GM19468 (cell line): ENCODE measurements around the gene AP3S1.
A peak's percentile ranks its signal among the peaks of the same experiment; 100 is the strongest.
"Not testable (repeated sequence)": the region's sequence is repeated elsewhere in the genome, so short reads cannot be mapped to it uniquely, and the experiment has no call there.

Source experiments
- ATAC-seq: cut with Tn5 transposase; IDR thresholded peaks from one replicate; pipeline ENCODE4 v1.9.1; 2021; ENCODE audit warnings: mild to moderate bottlenecking, moderate library complexity, moderate number of reproducible peaks; ENCODE audit not compliant: unreplicated experiment; ENCODE audit errors: extremely low read depth

Gene AP3S1

GRCh38 chr5:115841382-115842088, at the start of gene AP3S1, which contains the start of gene ATG12:
AP3S1 (plus strand) TSS chr5:115841935; CDS start chr5:115842038, 103 bp downstream.
ATG12 (minus strand) TSS chr5:115841565; CDS start chr5:115841552, 13 bp downstream.
- ATAC-seq, result peak; percentile 85

GRCh38 chr5:115795700-115796099, 46.0 kb upstream of the AP3S1 start:
- no peak for ATAC-seq

GRCh38 chr5:115796656-115797055, 45.1 kb upstream of the AP3S1 start:
- no peak for ATAC-seq

GRCh38 chr5:115798252-115798651, 43.5 kb upstream of the AP3S1 start:
- ATAC-seq, result no peak

GRCh38 chr5:115800108-115800507, 41.6 kb upstream of the AP3S1 start:
- no peak for ATAC-seq

GRCh38 chr5:115801152-115801551, 40.6 kb upstream of the AP3S1 start:
- ATAC-seq, result no peak

GRCh38 chr5:115801984-115802383, 39.8 kb upstream of the AP3S1 start:
- no peak for ATAC-seq

- ATAC-seq, result no peak
Observed at GRCh38 chr5:115806986-115807653, 34.6 kb upstream of the AP3S1 start.

GRCh38 chr5:115807654-115808052, 34.1 kb upstream of the AP3S1 start:
- no peak for ATAC-seq

GRCh38 chr5:115808066-115808465, 33.7 kb upstream of the AP3S1 start:
- not testable (repeated sequence) for ATAC-seq

GRCh38 chr5:115809946-115810345, 31.8 kb upstream of the AP3S1 start:
- no peak for ATAC-seq

GRCh38 chr5:115810761-115811160, 31.0 kb upstream of the AP3S1 start:
- no peak for ATAC-seq

- no peak for ATAC-seq
Observed at GRCh38 chr5:115811406-115811805, 30.3 kb upstream of the AP3S1 start.

- no peak for ATAC-seq
Observed at GRCh38 chr5:115812372-115812771, 29.4 kb upstream of the AP3S1 start.

- ATAC-seq, result no peak
Observed at GRCh38 chr5:115813719-115814118, 28.0 kb upstream of the AP3S1 start.

- no peak for ATAC-seq
Observed at GRCh38 chr5:115815006-115815692, 26.6 kb upstream of the AP3S1 start.

- ATAC-seq, result no peak
Observed at GRCh38 chr5:115815693-115816225, 26.0 kb upstream of the AP3S1 start.

- ATAC-seq, result no peak
Observed at GRCh38 chr5:115816226-115817081, 25.3 kb upstream of the AP3S1 start, which contains the start of gene CDO1. CDO1 (minus strand) TSS chr5:115816659; CDS start chr5:115816397, 262 bp downstream.

- ATAC-seq, result no peak
Observed at GRCh38 chr5:115817386-115817785, 24.3 kb upstream of the AP3S1 start.

GRCh38 chr5:115818821-115819220, 22.9 kb upstream of the AP3S1 start:
- no peak for ATAC-seq
